Measurements from ENCODE around the gene RNF223. TPM values are rescaled to one million over a fixed set of nuclear protein-coding genes. Genes with fewer than 3 reads are reported as not detected.

The RNF223 gene
- total and polyA plus RNA-seq, 2 of the 8 experiments (the other 6 are each of a cell fraction or from before 2014, with no cell fraction given) = not detected

DNA sequence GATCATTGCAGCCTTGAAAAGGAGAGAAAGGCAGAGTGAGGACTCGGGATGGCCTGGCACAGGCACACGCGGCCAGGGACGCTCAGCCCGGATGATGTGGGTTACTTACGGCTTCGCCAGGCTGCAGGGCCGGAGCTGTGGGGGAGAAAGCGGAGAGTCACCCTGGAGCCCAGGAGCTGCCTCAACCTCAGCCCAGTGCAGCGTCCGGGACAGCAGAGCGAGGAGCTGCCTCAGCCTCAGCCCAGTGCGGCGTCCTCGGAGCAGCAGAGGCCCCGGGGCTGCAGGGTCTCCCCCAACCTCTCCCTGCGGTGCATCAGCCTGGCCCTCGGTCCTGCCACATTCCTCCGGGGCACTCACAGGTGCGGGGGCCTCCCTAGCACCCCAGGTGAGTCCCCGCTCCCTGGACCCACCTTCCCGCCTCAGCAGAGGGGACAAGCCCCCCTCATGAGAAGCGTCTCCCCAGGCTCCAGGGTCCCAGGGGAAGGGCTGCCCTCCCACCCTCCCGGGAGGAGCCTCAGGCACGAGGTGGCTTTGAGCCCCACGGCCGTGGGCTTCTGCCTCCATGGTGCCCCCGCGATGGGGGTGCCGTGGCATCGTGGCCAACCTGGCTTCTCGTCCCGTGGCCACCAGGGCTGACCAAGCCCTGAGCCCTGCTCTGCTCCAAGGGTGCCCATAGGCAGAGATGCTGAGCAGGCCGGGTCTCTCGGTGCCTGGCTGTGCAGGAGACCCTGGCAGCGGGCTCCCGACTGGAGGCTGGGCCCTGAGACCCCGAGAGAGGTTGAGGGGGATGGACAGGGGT lies 10.5 kb upstream of the RNF223 start:
- no peak for DNase-seq (ENCODE audit: low read depth in 1 of 2, low spot score in 2 of 2)
- no peak overlapping the region for H2BK20ac ChIP-seq (ENCODE audit: low read length)
- H3K4me1 ChIP-seq (replicated peaks in 1 of 4; ENCODE audit: control insufficient read depth in 3 of 4, insufficient read depth in 4 of 4, low read length in 3 of 4) = peaks cover 0 to 5% (median 3%) of the 10 kb centered on the region in 4 experiments; a peak in 5 of 7 replicates
- H3K23ac ChIP-seq (ENCODE audit: insufficient read length) = no peak overlapping the region
- no peak overlapping the region for H2BK5ac ChIP-seq (ENCODE audit: low read depth, low read length)
- peaks cover 0 to 2% (median under 1%) of the 10 kb centered on the region in 4 experiments; a peak in 3 of 7 replicates for H3K27me3 ChIP-seq (replicated peaks in 1 of 4; ENCODE audit: control insufficient read depth in 3 of 4, extremely low read depth in 1 of 4, insufficient read depth in 3 of 4, low read length in 3 of 4)
- peak overlapping the region; percentile 25; the same call in 1 of the 2 replicates for H4K8ac ChIP-seq (ENCODE audit: extremely low read depth, insufficient read depth, low read length)
- H3K36me3 ChIP-seq (ENCODE audit: control insufficient read depth in 2 of 4, insufficient read depth in 4 of 4, low read length in 3 of 4) = no peaks in the 10 kb centered on the region
- no peak overlapping the region for H2AFZ ChIP-seq (ENCODE audit: low read length)
- H2AK5ac ChIP-seq (ENCODE audit: low read depth, low read length) = no peak overlapping the region
- no peak overlapping the region for H3K14ac ChIP-seq (ENCODE audit: insufficient read length)
- no peak overlapping the region for H3K4me2 ChIP-seq (ENCODE audit: insufficient read depth in 1 of 2, low read depth in 2 of 2, low read length in 2 of 2)
- no peak overlapping the region for H2BK120ac ChIP-seq (replicated peaks; ENCODE audit: low read depth, low read length)
- no peaks in the 10 kb centered on the region for H3K79me2 ChIP-seq (ENCODE audit: control insufficient read depth in 1 of 2, insufficient read depth in 2 of 2, low read length in 2 of 2)
- no peak overlapping the region for H3K18ac ChIP-seq (ENCODE audit: extremely low read depth, low read length)
- H4K20me1 ChIP-seq (replicated peaks in 1 of 2; ENCODE audit: control insufficient read depth in 1 of 2, insufficient read depth in 2 of 2, low read length in 2 of 2) = peaks cover 0 to 3% of the 10 kb centered on the region in 2 experiments
- H3K56ac ChIP-seq (replicated peaks; ENCODE audit: insufficient read length, low read depth, low read length) = no peak overlapping the region
- H3K9me3 ChIP-seq (ENCODE audit: insufficient read depth in 2 of 2, low read depth in 1 of 2, low read length in 1 of 2) = no peaks in the 10 kb centered on the region
- H3K23me2 ChIP-seq (ENCODE audit: low read depth, low read length) = peaks cover 6% of the 10 kb centered on the region; the same call in 1 of the 2 replicates
- CTCF ChIA-PET (ENCODE audit: partially characterized antibody) = interaction anchor here (0.6 to 1.0 kb wide), 2 partner anchors 20 to 216 kb away, joined by 3 to 5 read pairs; no protein-coding TSS in a partner anchor
- WGBS, 2 experiments (ENCODE audit: extremely low coverage in 1 of 2, insufficient coverage in 1 of 2, insufficient read length in 1 of 2, insufficient replicate concordance in 2 of 2, low coverage in 1 of 2, low lambda C conversion rate in 2 of 2, missing lambda C conversion rate in 1 of 2) = 95% methylated on average over 34 of the region's 38 CpGs; no CpG with 5 or more reads in 1 of the 2 experiments
- H2BK12ac ChIP-seq (ENCODE audit: low read depth, low read length) = no peak overlapping the region
- H3K79me1 ChIP-seq (ENCODE audit: low read depth, low read length) = no peaks in the 10 kb centered on the region
- H4K5ac ChIP-seq (ENCODE audit: insufficient read length, low read depth, low read length) = no peak overlapping the region
- no peak overlapping the region for H3K9ac ChIP-seq (replicated peaks in 1 of 4; ENCODE audit: extremely low read depth in 1 of 4, low read depth in 3 of 4, low read length in 3 of 4)
- H4K91ac ChIP-seq (replicated peaks; ENCODE audit: insufficient read length, low read length) = no peak overlapping the region
- H3K4me3 ChIP-seq (ENCODE audit: extremely low read depth in 1 of 4, insufficient read depth in 2 of 4, low read depth in 3 of 4, low read length in 4 of 4) = no peak overlapping the region
- no peak overlapping the region for H3K27ac ChIP-seq (ENCODE audit: low read depth, low read length)
- no peak overlapping the region for H3K4ac ChIP-seq (replicated peaks; ENCODE audit: insufficient read length, low read depth, low read length)
- FAIRE-seq = no peak
- no peak overlapping the region for H2BK15ac ChIP-seq (ENCODE audit: low read length)
- POLR2A ChIA-PET (ENCODE audit: partially characterized antibody) = interaction anchor here (0.9 kb wide), 1 partner anchor 14 kb away, joined by 3 read pairs; no protein-coding TSS in a partner anchor
- TF ChIP-seq EGR1 (IDR thresholded peaks at IDR 0.05; ENCODE audit: borderline replicate concordance, low read depth, low read length) (no peak), JUND (IDR thresholded peaks at IDR 0.05; ENCODE audit: low read length) (no peak), POLR2A (IDR thresholded peaks at IDR 0.05; ENCODE audit: control extremely low read depth in 1 of 2, low read depth in 2 of 2, low read length in 2 of 2) (no peak), RFX5 (IDR thresholded peaks at IDR 0.05; ENCODE audit: borderline replicate concordance, low read depth, low read length) (no peak), KDM1A (IDR thresholded peaks at IDR 0.05; ENCODE audit: borderline replicate concordance, low read length) (no peak)

Data from H1 (cell line).